Type B pancreatic cell (in vitro differentiated cells): Measurements from ENCODE around the gene TEDC1. TPM values are rescaled to one million over a fixed set of nuclear protein-coding genes. Genes with fewer than 3 reads are reported as not detected.

ENCODE experiments used
- DNase-seq: peaks from one replicate; pipeline ENCODE4 v3.0.0; 2021; ENCODE audit warnings: mixed read lengths; ENCODE audit not compliant: unreplicated experiment; ENCODE audit errors: extremely low spot score
- H3K27ac Mint-ChIP-seq: 2 replicates; pipeline ENCODE4 v1.8.0; 2021; ENCODE audit warnings: mild to moderate bottlenecking, mixed read lengths
- H3K27me3 Mint-ChIP-seq: 2 replicates; pipeline ENCODE4 v1.8.0; 2021; ENCODE audit warnings: mixed read lengths
- H3K36me3 Mint-ChIP-seq: 2 replicates; pipeline ENCODE4 v1.8.0; 2021; ENCODE audit warnings: mixed read lengths
- H3K4me1 Mint-ChIP-seq: one replicate; pipeline ENCODE4 v1.8.0; 2021; ENCODE audit warnings: mixed read lengths; ENCODE audit not compliant: unreplicated experiment
- H3K4me3 Mint-ChIP-seq: 2 replicates; pipeline ENCODE4 v1.8.0; 2021; ENCODE audit warnings: mild to moderate bottlenecking, mixed read lengths
- H3K9me3 Mint-ChIP-seq: 2 replicates; pipeline ENCODE4 v1.8.0; 2021; ENCODE audit warnings: mixed read lengths
- total RNA-seq: library from RNA; stranded (reverse); gene quantifications from 2 replicates; pipeline ENCODE4 v1.2.1, GENCODE V29; 2021; ENCODE audit warnings: low replicate concordance
- TF ChIP-seq, protein P1 (sequence below): fragments of 200-600 bp; sonication (generic); conservative IDR thresholded peaks from 2 replicates; pipeline ENCODE4 v1.5.0; 2021; ENCODE audit warnings: antibody characterized with exemption, mild to moderate bottlenecking

TEDC1 gene
- total RNA-seq, 1 donor from 2014 or later: 22.1 TPM

DNA sequence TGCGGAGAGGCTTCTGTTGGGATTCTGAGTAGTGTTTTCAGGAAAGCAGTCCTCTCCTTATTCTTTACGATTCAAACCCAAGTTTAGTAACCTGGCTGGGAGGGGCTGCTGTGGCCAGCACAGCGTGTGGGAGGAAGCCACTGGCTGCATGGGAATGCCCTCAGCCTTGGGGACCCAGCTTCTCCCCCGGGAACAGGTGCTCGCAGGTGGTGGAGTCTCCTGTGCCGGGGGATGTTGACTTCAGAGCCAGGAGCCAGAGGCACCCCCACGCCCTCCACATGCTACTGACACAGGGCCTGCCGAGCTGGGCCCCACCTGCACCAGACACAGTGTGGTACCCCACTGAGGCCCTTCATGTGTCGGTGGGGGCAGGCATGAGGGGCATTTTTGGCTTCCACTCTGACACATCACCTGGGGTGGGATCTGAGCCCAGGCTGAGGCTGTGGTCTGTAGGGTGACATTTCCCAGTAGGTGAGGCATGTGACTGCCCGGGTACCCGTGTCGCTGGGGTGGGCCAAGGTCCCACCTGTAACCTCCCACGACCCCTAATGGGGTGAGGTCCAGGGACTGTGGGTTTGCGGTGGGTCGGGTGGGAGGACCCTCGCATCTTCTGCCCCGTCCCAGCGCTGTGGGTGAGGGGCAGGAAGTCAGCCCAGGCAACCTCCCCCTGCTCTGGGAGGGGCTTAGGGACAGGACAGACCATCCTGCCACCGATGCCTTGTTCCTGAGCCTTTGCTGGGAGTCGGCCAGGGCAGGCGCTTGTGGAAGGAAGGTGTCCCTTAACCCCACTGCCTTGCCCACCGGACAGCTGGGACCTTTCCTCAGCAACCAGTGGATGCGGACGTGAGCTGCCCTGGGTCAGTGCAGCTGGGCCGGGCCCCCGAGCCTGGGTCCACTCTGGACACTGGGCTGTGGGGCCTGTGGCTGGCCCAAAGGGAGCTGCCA, 44.9 kb upstream of the TEDC1 start:
- H3K36me3 Mint-ChIP-seq: no peaks in the 10 kb centered on the region
- TF ChIP-seq, protein P1, sequence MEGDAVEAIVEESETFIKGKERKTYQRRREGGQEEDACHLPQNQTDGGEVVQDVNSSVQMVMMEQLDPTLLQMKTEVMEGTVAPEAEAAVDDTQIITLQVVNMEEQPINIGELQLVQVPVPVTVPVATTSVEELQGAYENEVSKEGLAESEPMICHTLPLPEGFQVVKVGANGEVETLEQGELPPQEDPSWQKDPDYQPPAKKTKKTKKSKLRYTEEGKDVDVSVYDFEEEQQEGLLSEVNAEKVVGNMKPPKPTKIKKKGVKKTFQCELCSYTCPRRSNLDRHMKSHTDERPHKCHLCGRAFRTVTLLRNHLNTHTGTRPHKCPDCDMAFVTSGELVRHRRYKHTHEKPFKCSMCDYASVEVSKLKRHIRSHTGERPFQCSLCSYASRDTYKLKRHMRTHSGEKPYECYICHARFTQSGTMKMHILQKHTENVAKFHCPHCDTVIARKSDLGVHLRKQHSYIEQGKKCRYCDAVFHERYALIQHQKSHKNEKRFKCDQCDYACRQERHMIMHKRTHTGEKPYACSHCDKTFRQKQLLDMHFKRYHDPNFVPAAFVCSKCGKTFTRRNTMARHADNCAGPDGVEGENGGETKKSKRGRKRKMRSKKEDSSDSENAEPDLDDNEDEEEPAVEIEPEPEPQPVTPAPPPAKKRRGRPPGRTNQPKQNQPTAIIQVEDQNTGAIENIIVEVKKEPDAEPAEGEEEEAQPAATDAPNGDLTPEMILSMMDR: no peak
- H3K4me1 Mint-ChIP-seq: peaks cover 4% of the 10 kb centered on the region
- no peak overlapping the region for H3K4me3 Mint-ChIP-seq
- H3K9me3 Mint-ChIP-seq: no peaks in the 10 kb centered on the region
- DNase-seq: no peak
- H3K27ac Mint-ChIP-seq: no peak overlapping the region
- H3K27me3 Mint-ChIP-seq: no peaks in the 10 kb centered on the region

DNA sequence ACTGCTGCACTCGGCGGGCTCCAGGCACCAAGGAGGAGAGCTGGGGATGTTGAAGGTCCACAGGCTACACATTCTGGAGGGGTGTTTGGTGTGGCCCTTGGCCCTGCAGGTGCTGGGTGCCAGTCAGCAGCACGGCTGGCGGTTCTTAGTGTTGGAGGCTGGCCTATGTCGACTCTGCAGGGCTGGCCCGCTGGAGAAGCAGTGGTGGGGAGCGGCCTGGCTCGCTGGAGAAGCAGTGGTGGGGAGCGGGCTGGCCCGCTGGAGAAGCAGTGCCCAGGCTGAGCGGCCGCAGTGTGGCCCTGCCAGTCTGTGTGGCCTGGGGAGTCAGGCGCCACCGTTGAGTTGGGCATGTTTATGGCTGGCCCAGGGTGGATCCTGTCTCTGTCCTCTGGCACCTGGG, 44.1 kb upstream of the TEDC1 start:
- Mint-ChIP-seq H3K9me3 (no peaks in the 10 kb centered on the region), H3K27me3 (no peaks in the 10 kb centered on the region), H3K4me3 (no peak overlapping the region), H3K36me3 (no peaks in the 10 kb centered on the region), H3K4me1 (peaks cover under 1% of the 10 kb centered on the region), H3K27ac (no peak overlapping the region)
- TF ChIP-seq, protein P1: no peak
- DNase-seq: no peak

DNA sequence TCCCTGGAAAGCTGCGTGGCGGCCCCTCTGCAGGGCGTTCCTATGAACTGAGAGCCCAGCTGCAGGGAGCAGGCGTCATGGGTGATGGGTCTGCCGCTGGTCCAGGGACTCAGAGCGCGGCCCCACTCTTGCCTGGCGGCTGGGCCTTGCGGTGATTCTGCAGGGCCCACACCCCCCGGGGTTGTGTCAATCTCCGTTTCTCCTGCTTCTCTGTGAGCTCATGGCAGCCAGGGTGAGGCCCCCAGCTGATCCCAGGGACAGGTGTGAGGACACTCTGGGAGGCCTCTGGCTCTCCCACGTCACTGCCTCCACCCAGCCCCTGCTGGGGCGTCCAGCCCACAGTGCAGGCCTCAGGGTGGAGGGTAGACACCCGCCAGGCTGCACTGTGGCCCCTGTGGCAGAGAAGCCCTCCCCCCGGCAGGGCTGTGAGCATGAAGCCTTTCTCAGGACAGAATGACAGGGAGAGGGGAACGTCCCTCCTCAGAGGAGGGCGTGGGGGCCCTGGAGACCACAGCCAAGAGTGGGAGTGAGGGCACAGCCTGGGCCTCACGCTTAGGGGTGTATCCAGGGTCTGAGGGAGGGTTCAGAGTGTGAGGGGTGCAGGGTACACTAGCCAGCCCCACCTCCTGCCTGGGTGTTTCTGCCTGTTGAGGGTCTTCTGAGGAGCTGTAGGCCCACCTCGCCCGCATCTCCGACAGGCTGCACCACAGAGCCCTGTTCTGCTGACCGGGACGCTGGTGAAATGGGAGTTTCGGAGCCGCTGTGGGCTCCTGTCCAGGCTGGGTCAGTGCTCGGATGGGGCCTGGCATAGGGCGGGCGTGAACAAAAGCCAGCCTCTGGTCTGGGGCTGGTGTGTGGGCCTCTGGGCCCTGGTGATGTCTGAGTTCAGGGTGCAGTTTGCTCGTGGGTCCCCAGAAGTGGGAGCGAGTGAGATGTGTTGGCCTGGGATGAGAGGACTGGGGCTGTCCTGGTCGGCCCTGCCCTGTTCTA, 43.1 kb upstream of the TEDC1 start:
- TF ChIP-seq, protein P1: no peak
- Mint-ChIP-seq H3K4me3 (no peak overlapping the region), H3K9me3 (no peaks in the 10 kb centered on the region), H3K36me3 (peaks cover 4% of the 10 kb centered on the region), H3K27me3 (no peaks in the 10 kb centered on the region), H3K4me1 (no peaks in the 10 kb centered on the region), H3K27ac (no peak overlapping the region)
- DNase-seq: no peak

- Mint-ChIP-seq H3K4me3 (no peak overlapping the region), H3K9me3 (no peaks in the 10 kb centered on the region), H3K4me1 (no peaks in the 10 kb centered on the region), H3K27me3 (no peaks in the 10 kb centered on the region), H3K27ac (no peak overlapping the region), H3K36me3 (peaks cover 4% of the 10 kb centered on the region)
- DNase-seq: no peak
- TF ChIP-seq, protein P1: peak; percentile 84
Measured at GRCh38 chr14:105448706-105449111, 42.3 kb upstream of the TEDC1 start.

- Mint-ChIP-seq H3K4me1 (no peaks in the 10 kb centered on the region), H3K27me3 (no peaks in the 10 kb centered on the region), H3K9me3 (no peaks in the 10 kb centered on the region), H3K4me3 (no peak overlapping the region), H3K27ac (no peak overlapping the region), H3K36me3 (peaks cover 4% of the 10 kb centered on the region)
- TF ChIP-seq, protein P1: no peak
- no peak for DNase-seq
Measured at GRCh38 chr14:105449276-105450122, 41.5 kb upstream of the TEDC1 start.
